Stimulated activated CD4-positive, alpha-beta T cell treated with anti-CD3 and anti-CD28 coated beads, Interleukin-1b, Interleukin-23, amount 100 ng/mL, for 1 hour (primary cell): ENCODE data around the gene RNASE8.
A peak's percentile ranks its signal among the peaks of the same experiment; 100 is the strongest.

Experiments
- DNase-seq, 2 donors: peaks; one replicate each; pipeline ENCODE4 v3.0.0-alpha.2; 2020; ENCODE audit warnings: low read depth in 2 of 2

The RNASE8 gene

GRCh38 chr14:21091821-21092272 is 34.2 kb downstream of the RNASE8 start:
- no peak for DNase-seq

GRCh38 chr14:21092273-21093011 is 34.8 kb downstream of the RNASE8 start:
- peak; percentile 82 to 95 for DNase-seq

GRCh38 chr14:21093018-21093417 is 35.4 kb downstream of the RNASE8 start:
- no peak for DNase-seq

GRCh38 chr14:21093769-21094681 is 36.4 kb downstream of the RNASE8 start:
- no peak for DNase-seq

- DNase-seq, result no peak
Observed at GRCh38 chr14:21095430-21096205, 38.0 kb downstream of the RNASE8 start.

- no peak for DNase-seq
Observed at GRCh38 chr14:21096438-21096837, 38.8 kb downstream of the RNASE8 start.

- no peak for DNase-seq
Observed at GRCh38 chr14:21096978-21097635, 39.5 kb downstream of the RNASE8 start.

GRCh38 chr14:21097636-21098075 is 40.0 kb downstream of the RNASE8 start:
- DNase-seq, result no peak

- DNase-seq, result no peak
Observed at GRCh38 chr14:21098076-21098891, 40.7 kb downstream of the RNASE8 start, which contains the start of gene ZNF219. TSS of gene ZNF219 (minus strand) at chr14:21098655. CDS start at chr14:21093591, 5,064 bp downstream.

- no peak for DNase-seq
Observed at GRCh38 chr14:21098892-21099595, 41.4 kb downstream of the RNASE8 start.

GRCh38 chr14:21099596-21099985 is 42.0 kb downstream of the RNASE8 start:
- no peak for DNase-seq

- no peak for DNase-seq
Observed at GRCh38 chr14:21100931-21101330, 43.3 kb downstream of the RNASE8 start, which contains the start of gene TMEM253. TSS of gene TMEM253 (plus strand) at chr14:21101066. CDS start at chr14:21101344, 278 bp downstream.

- DNase-seq, result no peak
Observed at GRCh38 chr14:21101802-21102413, 44.3 kb downstream of the RNASE8 start.

GRCh38 chr14:21102521-21103410 is 45.1 kb downstream of the RNASE8 start:
- DNase-seq, result no peak

GRCh38 chr14:21103411-21103709 is 45.7 kb downstream of the RNASE8 start:
- no peak for DNase-seq

- DNase-seq, result peak; percentile 81 to 82
Observed at GRCh38 chr14:21103710-21104447, 46.3 kb downstream of the RNASE8 start.

GRCh38 chr14:21104448-21105060 is 46.9 kb downstream of the RNASE8 start:
- DNase-seq, result no peak
